Transverse colon (tissue), 4 donors: ENCODE measurements around the gene PPP4C.

Experiments used
- EP300 ChIP-seq: sonication (generic); formaldehyde crosslinking; IDR thresholded peaks from one replicate; pipeline ENCODE4 v1.6.1; 2017; ENCODE audit warnings: antibody characterized with exemption, low read depth
- POLR2AphosphoS5 ChIP-seq, 3 donors: sonication (generic); formaldehyde crosslinking; IDR thresholded peaks; one replicate each; pipeline ENCODE4 v1.6.1; 2016; ENCODE audit warnings: antibody characterized with exemption in 3 of 3
- TF ChIP-seq, protein P1 (sequence below), 5 experiments: fragments of 200-600 bp in 3 of 5; fragments of 450-650 bp in 2 of 5; sonication (generic) in 3 of 5; IDR thresholded peaks; 1 replicate in 2 of 5; 2 replicates in 3 of 5; pipeline ENCODE4 v1.5.1; 2016 to 2017; ENCODE audit warnings: antibody characterized with exemption in 5 of 5, inconsistent platforms in 3 of 5, mild to moderate bottlenecking in 2 of 5, moderate library complexity in 1 of 5

GRCh38 chr16:30076276-30076791, 540 bp downstream of the PPP4C start:
- TF ChIP-seq, protein P1, sequence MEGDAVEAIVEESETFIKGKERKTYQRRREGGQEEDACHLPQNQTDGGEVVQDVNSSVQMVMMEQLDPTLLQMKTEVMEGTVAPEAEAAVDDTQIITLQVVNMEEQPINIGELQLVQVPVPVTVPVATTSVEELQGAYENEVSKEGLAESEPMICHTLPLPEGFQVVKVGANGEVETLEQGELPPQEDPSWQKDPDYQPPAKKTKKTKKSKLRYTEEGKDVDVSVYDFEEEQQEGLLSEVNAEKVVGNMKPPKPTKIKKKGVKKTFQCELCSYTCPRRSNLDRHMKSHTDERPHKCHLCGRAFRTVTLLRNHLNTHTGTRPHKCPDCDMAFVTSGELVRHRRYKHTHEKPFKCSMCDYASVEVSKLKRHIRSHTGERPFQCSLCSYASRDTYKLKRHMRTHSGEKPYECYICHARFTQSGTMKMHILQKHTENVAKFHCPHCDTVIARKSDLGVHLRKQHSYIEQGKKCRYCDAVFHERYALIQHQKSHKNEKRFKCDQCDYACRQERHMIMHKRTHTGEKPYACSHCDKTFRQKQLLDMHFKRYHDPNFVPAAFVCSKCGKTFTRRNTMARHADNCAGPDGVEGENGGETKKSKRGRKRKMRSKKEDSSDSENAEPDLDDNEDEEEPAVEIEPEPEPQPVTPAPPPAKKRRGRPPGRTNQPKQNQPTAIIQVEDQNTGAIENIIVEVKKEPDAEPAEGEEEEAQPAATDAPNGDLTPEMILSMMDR (IDR thresholded peaks at IDR 0.05) = no peak
- TF ChIP-seq POLR2AphosphoS5 (IDR thresholded peaks at IDR 0.05) (no peak), EP300 (no peak)
